HEK293T (cell line): ENCODE data around the gene CDKN3.
"Not testable (repeated sequence)": the region's sequence is repeated elsewhere in the genome, so short reads cannot be mapped to it uniquely, and the experiment has no call there.

Source experiments
- FOXK2 ChIP-seq: fragments of 450-650 bp; IDR thresholded peaks from 2 replicates; pipeline ENCODE4 v1.6.1; 2016; ENCODE audit warnings: mild to moderate bottlenecking
- TF ChIP-seq, protein P1 (sequence below): fragments of 450-650 bp; IDR thresholded peaks from 2 replicates; pipeline ENCODE4 v1.6.1; 2016

DNA sequence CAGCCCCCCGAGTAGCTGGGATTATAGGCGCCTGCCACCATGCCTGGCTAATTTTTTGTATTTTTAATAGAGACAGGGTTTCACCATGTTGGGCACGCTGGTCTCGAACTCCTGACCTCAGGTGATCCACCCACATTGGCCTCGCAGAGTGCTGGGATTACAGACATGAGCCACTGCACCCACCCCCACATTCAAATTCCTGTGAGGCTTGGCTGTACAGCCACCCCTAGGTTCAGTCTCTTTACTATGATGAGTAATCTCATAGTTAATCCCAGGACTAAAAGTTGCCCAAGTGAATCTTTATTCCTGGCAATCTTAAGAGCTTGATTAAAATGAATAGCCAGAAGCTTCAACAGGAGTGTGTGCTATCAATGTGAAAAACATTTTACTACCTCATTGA lies 57.2 kb downstream of the CDKN3 start:
- not testable (repeated sequence) for TF ChIP-seq FOXK2
- TF ChIP-seq, protein P1, sequence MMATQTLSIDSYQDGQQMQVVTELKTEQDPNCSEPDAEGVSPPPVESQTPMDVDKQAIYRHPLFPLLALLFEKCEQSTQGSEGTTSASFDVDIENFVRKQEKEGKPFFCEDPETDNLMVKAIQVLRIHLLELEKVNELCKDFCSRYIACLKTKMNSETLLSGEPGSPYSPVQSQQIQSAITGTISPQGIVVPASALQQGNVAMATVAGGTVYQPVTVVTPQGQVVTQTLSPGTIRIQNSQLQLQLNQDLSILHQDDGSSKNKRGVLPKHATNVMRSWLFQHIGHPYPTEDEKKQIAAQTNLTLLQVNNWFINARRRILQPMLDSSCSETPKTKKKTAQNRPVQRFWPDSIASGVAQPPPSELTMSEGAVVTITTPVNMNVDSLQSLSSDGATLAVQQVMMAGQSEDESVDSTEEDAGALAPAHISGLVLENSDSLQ, result not testable (repeated sequence)
